Measurements from ENCODE around the gene SAMD10. TPM values are rescaled to one million over a fixed set of nuclear protein-coding genes. Genes with fewer than 3 reads are reported as not detected.

Gene SAMD10
- total and polyA plus RNA-seq, 12 donors: 1.1 to 8.8 (median 4.4) TPM

GRCh38 chr20:64005394-64005793 is 26.0 kb upstream of the SAMD10 start:
- peaks cover 6 to 12% of the 10 kb centered on the region in 2 donors for H3K4me1 ChIP-seq (replicated peaks in 1 of 2)
- intact Hi-C loops (cut with DNase I): no loop called here
- 57 to 67% (median 61%) methylated on average over 6 of the region's 6 CpGs for WGBS, 4 donors
- TF ChIP-seq CTCF (IDR thresholded peaks at IDR 0.05) (no peak), POLR2A (IDR thresholded peaks at IDR 0.05) (no peak)
- peak; percentile 30 to 71 (median 63) for DNase-seq
- H3K36me3 ChIP-seq (replicated peaks in 1 of 2): peaks cover 0 to 83% of the 10 kb centered on the region in 2 donors
- no peaks in the 10 kb centered on the region for H3K9me3 ChIP-seq (replicated peaks in 1 of 3)
- H3K27ac ChIP-seq: peak overlapping the region in 1 of 5 donors; percentile 45
- H3K27me3 ChIP-seq: no peaks in the 10 kb centered on the region
- no peak overlapping the region for H3K4me3 ChIP-seq

- Histone ChIP-seq H3K9me3 (replicated peaks in 1 of 3) (no peaks in the 10 kb centered on the region), H3K36me3 (replicated peaks in 1 of 2) (peaks cover 0 to 89% of the 10 kb centered on the region in 2 donors), H3K27me3 (no peaks in the 10 kb centered on the region), H3K4me1 (replicated peaks in 1 of 2) (peaks cover 6 to 12% of the 10 kb centered on the region in 2 donors), H3K4me3 (no peak overlapping the region), H3K27ac (no peak overlapping the region)
- no peak for DNase-seq
- TF ChIP-seq CTCF (IDR thresholded peaks at IDR 0.05) (no peak), POLR2A (IDR thresholded peaks at IDR 0.05) (no peak)
- 59 to 87% (median 85%) methylated on average over 3 to 7 of the region's 7 CpGs for WGBS, 4 donors
- intact Hi-C loops (cut with DNase I): no loop called here
Measured at GRCh38 chr20:64003960-64004725, 24.7 kb upstream of the SAMD10 start.

GRCh38 chr20:64001607-64002011 is 22.2 kb upstream of the SAMD10 start:
- intact Hi-C loops (cut with DNase I): no loop called here
- WGBS, 4 donors: 71 to 85% (median 82%) methylated on average over 11 of the region's 11 CpGs
- Histone ChIP-seq H3K36me3 (replicated peaks in 1 of 2) (peaks cover 0 to 95% of the 10 kb centered on the region in 2 donors), H3K9me3 (replicated peaks in 1 of 3) (no peaks in the 10 kb centered on the region), H3K4me1 (replicated peaks in 1 of 2) (peaks cover 6 to 12% of the 10 kb centered on the region in 2 donors), H3K27me3 (no peaks in the 10 kb centered on the region), H3K4me3 (no peak overlapping the region), H3K27ac (no peak overlapping the region)
- peak in 1 of 7 donors; percentile 80 for DNase-seq
- TF ChIP-seq CTCF (IDR thresholded peaks at IDR 0.05) (no peak), POLR2A (IDR thresholded peaks at IDR 0.05) (no peak)

GRCh38 chr20:64000906-64001305 is 21.5 kb upstream of the SAMD10 start:
- Histone ChIP-seq H3K4me1 (replicated peaks in 1 of 2) (peaks cover 6 to 12% of the 10 kb centered on the region in 2 donors), H3K27me3 (no peaks in the 10 kb centered on the region), H3K9me3 (replicated peaks in 1 of 3) (no peaks in the 10 kb centered on the region), H3K27ac (no peak overlapping the region), H3K36me3 (replicated peaks in 1 of 2) (peaks cover 0 to 99% of the 10 kb centered on the region in 2 donors), H3K4me3 (no peak overlapping the region)
- intact Hi-C loops (cut with DNase I): no loop called here
- WGBS, 4 donors: 78 to 88% (median 85%) methylated on average over 7 to 12 of the region's 12 CpGs
- peak in 1 of 7 donors; percentile 67 for DNase-seq
- TF ChIP-seq CTCF (IDR thresholded peaks at IDR 0.05) (no peak), POLR2A (IDR thresholded peaks at IDR 0.05) (no peak)

All from adrenal gland (tissue), 12 donors.